ENCODE measurements around the gene TNFAIP8L3.
"Not testable (repeated sequence)": the region's sequence is repeated elsewhere in the genome, so short reads cannot be mapped to it uniquely, and the experiment has no call there.

GRCh38 chr15:51037474-51037873 is 57.2 kb downstream of the TNFAIP8L3 start:
- TF ChIP-seq, protein P1, sequence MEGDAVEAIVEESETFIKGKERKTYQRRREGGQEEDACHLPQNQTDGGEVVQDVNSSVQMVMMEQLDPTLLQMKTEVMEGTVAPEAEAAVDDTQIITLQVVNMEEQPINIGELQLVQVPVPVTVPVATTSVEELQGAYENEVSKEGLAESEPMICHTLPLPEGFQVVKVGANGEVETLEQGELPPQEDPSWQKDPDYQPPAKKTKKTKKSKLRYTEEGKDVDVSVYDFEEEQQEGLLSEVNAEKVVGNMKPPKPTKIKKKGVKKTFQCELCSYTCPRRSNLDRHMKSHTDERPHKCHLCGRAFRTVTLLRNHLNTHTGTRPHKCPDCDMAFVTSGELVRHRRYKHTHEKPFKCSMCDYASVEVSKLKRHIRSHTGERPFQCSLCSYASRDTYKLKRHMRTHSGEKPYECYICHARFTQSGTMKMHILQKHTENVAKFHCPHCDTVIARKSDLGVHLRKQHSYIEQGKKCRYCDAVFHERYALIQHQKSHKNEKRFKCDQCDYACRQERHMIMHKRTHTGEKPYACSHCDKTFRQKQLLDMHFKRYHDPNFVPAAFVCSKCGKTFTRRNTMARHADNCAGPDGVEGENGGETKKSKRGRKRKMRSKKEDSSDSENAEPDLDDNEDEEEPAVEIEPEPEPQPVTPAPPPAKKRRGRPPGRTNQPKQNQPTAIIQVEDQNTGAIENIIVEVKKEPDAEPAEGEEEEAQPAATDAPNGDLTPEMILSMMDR (IDR thresholded peaks at IDR 0.05): not testable (repeated sequence)
- not testable (repeated sequence) for TF ChIP-seq EZH2phosphoT487 (IDR thresholded peaks at IDR 0.05)

Data from neural progenitor cell (in vitro differentiated cells).